K562 (cell line): Measurements from ENCODE around the gene RNF4. TPM values are rescaled to one million over a fixed set of nuclear protein-coding genes. Genes with fewer than 3 reads are reported as not detected.
A peak's percentile ranks its signal among the peaks of the same experiment; 100 is the strongest.

Experiments used
- ATF1 ChIP-seq, 2 experiments: fragments of 450-650 bp in 1 of 2; IDR thresholded peaks; 2 replicates each; pipeline ENCODE4 v1.6.1; 2016; ENCODE audit warnings: missing compliant biosample characterization in 1 of 2, missing genetic modification characterization in 1 of 2
- ATF7 ChIP-seq: fragments of 450-650 bp; IDR thresholded peaks from 2 replicates; pipeline ENCODE4 v1.7.1; 2014; ENCODE audit warnings: mild to moderate bottlenecking, moderate library complexity
- CTBP1 ChIP-seq: fragments of 450-650 bp; IDR thresholded peaks from 2 replicates; pipeline ENCODE4 v1.6.1; 2016; ENCODE audit warnings: borderline replicate concordance
- CTCFL ChIP-seq: IDR thresholded peaks from 2 replicates; pipeline ENCODE4 v1.6.1; 2011; ENCODE audit warnings: borderline replicate concordance, low read depth, mild to moderate bottlenecking, moderate library complexity, low read length; ENCODE audit not compliant: insufficient read depth, poor library complexity, severe bottlenecking
- DPF2 ChIP-seq: fragments of 450-650 bp; IDR thresholded peaks from 2 replicates; pipeline ENCODE4 v1.6.1; 2016
- HDAC1 ChIP-seq, 2 experiments: fragments of 450-650 bp; IDR thresholded peaks; 2 replicates each; pipeline ENCODE4 v1.6.1; 2016 to 2017; ENCODE audit warnings: inconsistent platforms in 1 of 2, mild to moderate bottlenecking in 1 of 2, moderate library complexity in 1 of 2
- HDAC2 ChIP-seq: fragments of 450-650 bp; IDR thresholded peaks from 2 replicates; pipeline ENCODE4 v1.6.1; 2016; ENCODE audit warnings: mild to moderate bottlenecking
- JUND ChIP-seq, 2 experiments: IDR thresholded peaks; 2 replicates in 1 of 2; 3 replicates in 1 of 2; pipeline ENCODE4 v1.6.1; 2011; ENCODE audit warnings: borderline replicate concordance in 2 of 2, low read depth in 2 of 2, low read length in 2 of 2, improper control_type of control experiment in 1 of 2, missing biosample characterization in 1 of 2, missing genetic modification characterization in 1 of 2, missing genetic modification reagents in 1 of 2
- L3MBTL2 ChIP-seq: fragments of 450-650 bp; IDR thresholded peaks from 2 replicates; pipeline ENCODE4 v1.6.1; 2016; ENCODE audit warnings: mild to moderate bottlenecking, moderate library complexity
- MAFF ChIP-seq: IDR thresholded peaks from 2 replicates; pipeline ENCODE4 v1.6.1; 2012; ENCODE audit warnings: low read length, improper control_type of control experiment
- MAFK ChIP-seq: IDR thresholded peaks from 2 replicates; pipeline ENCODE4 v1.6.1; 2011; ENCODE audit warnings: low read length, improper control_type of control experiment
- NFE2 ChIP-seq: IDR thresholded peaks from 2 replicates; pipeline ENCODE4 v1.6.1; 2014; ENCODE audit warnings: antibody characterized with exemption, low read depth
- PKNOX1 ChIP-seq: fragments of 450-650 bp; IDR thresholded peaks from 2 replicates; pipeline ENCODE4 v1.6.1; 2016
- STAT6 ChIP-seq: sonication (generic); formaldehyde crosslinking; IDR thresholded peaks from 2 replicates; pipeline ENCODE4 v1.8.1; 2023; ENCODE audit warnings: mild to moderate bottlenecking, missing genetic modification reagents
- TBP ChIP-seq: optimal IDR thresholded peaks from 2 replicates; pipeline ENCODE3; 2011; ENCODE audit warnings: low read depth, low read length, improper control_type of control experiment
- VEZF1 ChIP-seq: fragments of 200-800 bp; sonication (Bioruptor generic); IDR thresholded peaks from 2 replicates; pipeline ENCODE4 v1.6.1; 2017; ENCODE audit warnings: missing genetic modification characterization, missing compliant biosample characterization
- ZBTB7A ChIP-seq: IDR thresholded peaks from 2 replicates; pipeline ENCODE4 v1.6.1; 2011; ENCODE audit warnings: low read depth, mild to moderate bottlenecking, low read length, moderate library complexity, borderline replicate concordance; ENCODE audit not compliant: control insufficient read depth
- ZNF274 ChIP-seq: IDR thresholded peaks from 2 replicates; pipeline ENCODE4 v1.6.1; 2011; ENCODE audit warnings: low read depth, mild to moderate bottlenecking, low read length, moderate library complexity, borderline replicate concordance
- polyA plus RNA-seq, 8 experiments: library from polyadenylated mRNA; depleted of rRNA in 4 of 8; stranded (reverse) in 5 of 8; unstranded in 3 of 8; fragments of >200 nt; fragmentation: Nextera tagmentation in 2 of 8; fragmentation: Illumina TruSeq in 1 of 8; extraction: Ambion mirVana in 2 of 8; extraction: Trizol in 1 of 8; gene quantifications; 2 replicates each; pipeline versions ENCODE4 v1.2.1 to v1.2.3, GENCODE V29; 2011 to 2014; ENCODE audit warnings: inconsistent platforms in 1 of 8, missing spikeins in 1 of 8
- total RNA-seq, 7 experiments: library from RNA; depleted of rRNA in 6 of 7; stranded (reverse); fragments of >200 nt in 6 of 7; fragmentation: Illumina TruSeq in 2 of 7; extraction: Trizol in 2 of 7; gene quantifications; 2 replicates each; pipeline versions ENCODE4 v1.2.1 to v1.2.3, GENCODE V29; 2011 to 2021; ENCODE audit warnings: low replicate concordance in 1 of 7
- TF ChIP-seq, protein P1 (sequence below): fragments of 450-650 bp; formaldehyde crosslinking; IDR thresholded peaks from 2 replicates; pipeline ENCODE4 v1.4.0; 2020; ENCODE audit warnings: mild to moderate bottlenecking, moderate library complexity

The RNF4 gene
- total and polyA plus RNA-seq, 9 of the 15 experiments (the other 6 are each of a cell fraction or from before 2014, with no cell fraction given), result 19.2 to 59.3 (median 44.8) TPM

DNA sequence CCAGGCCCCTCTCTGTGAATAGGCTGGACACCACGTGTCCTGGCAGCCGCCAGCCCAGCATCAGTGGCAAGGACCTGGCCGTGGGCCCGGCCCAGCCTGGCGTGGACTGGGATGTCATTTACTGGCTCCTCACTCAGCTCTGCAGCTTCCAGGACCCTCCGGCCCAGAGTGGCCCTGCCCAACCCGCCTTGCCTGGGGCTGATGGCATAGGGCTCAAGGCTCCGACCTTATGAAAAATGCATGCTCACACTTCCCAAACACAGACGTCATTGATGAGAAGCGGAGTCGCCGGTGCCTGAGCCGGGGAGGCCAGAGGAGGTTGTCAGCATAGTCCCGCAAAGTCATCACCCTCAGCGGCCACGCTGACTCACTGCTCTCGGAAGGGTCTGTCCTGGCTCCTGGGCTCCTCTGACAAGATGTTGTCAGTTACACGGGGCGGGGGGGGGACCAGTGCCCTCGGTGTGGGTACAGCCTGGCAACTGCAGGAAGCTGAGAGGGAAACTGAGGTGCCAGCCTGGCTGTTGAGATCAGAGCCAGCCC is 35.8 kb upstream of the RNF4 start (continued):
- TF ChIP-seq CTCFL (no peak), NFE2 (peak; percentile 89), ZBTB7A (peak; percentile 58; the same call in 1 of the 2 replicates), HDAC2 (peak; percentile 70), TBP (peak; percentile 40), ZNF274 (no peak), JUND (IDR thresholded peaks at IDR 0.05; ENCODE audit: borderline replicate concordance, low read depth, low read length) (peak; percentile 87), JUND (tag; IDR thresholded peaks at IDR 0.05; ENCODE audit: borderline replicate concordance, low read depth, low read length) (peak; percentile 83; the same call in 1 of the 3 replicates), STAT6 (CRISPR knock-in tag) (no peak), ATF7 (peak; percentile 90), ATF1 (CRISPR knock-in tag; IDR thresholded peaks at IDR 0.05) (no peak), ATF1 (tag; IDR thresholded peaks at IDR 0.05) (peak; percentile 61), MAFF (peak; percentile 48), MAFK (peak; percentile 81), L3MBTL2 (peak; percentile 54; the same call in 1 of the 2 replicates), VEZF1 (CRISPR knock-in tag) (peak; percentile 95), HDAC1 (IDR thresholded peaks at IDR 0.05) (0 out of 4 replicates have a peak, but pooled peaks of 1 of the 2 experiments have one; percentile 26), CTBP1 (peak; percentile 83), DPF2 (peak; percentile 87), PKNOX1 (peak; percentile 80)
- TF ChIP-seq, protein P1, sequence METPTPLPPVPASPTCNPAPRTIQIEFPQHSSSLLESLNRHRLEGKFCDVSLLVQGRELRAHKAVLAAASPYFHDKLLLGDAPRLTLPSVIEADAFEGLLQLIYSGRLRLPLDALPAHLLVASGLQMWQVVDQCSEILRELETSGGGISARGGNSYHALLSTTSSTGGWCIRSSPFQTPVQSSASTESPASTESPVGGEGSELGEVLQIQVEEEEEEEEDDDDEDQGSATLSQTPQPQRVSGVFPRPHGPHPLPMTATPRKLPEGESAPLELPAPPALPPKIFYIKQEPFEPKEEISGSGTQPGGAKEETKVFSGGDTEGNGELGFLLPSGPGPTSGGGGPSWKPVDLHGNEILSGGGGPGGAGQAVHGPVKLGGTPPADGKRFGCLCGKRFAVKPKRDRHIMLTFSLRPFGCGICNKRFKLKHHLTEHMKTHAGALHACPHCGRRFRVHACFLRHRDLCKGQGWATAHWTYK (CRISPR knock-in tag), result peak; percentile 64; the same call in 1 of the 2 replicates
